SK-N-SH (cell line): Measurements from ENCODE around the gene PTS.

Experiments used
- CHD2 ChIP-seq: fragments of 150-350 bp; IDR thresholded peaks from 2 replicates; pipeline ENCODE4 v1.6.1; 2018; ENCODE audit warnings: low read length; ENCODE audit not compliant: partially characterized antibody
- EP300 ChIP-seq, 2 experiments: IDR thresholded peaks; 2 replicates each; pipeline versions ENCODE4 v1.4.0 to v1.6.1; 2012; ENCODE audit warnings: borderline replicate concordance in 1 of 2, low read depth in 1 of 2, low read length in 1 of 2
- JUND ChIP-seq: IDR thresholded peaks from 2 replicates; pipeline ENCODE4 v1.4.0; 2012
- MXI1 ChIP-seq: IDR thresholded peaks from 2 replicates; pipeline ENCODE4 v1.6.1; 2012; ENCODE audit warnings: mild to moderate bottlenecking, low read depth, low read length, improper control_type of control experiment
- POLR2AphosphoS5 ChIP-seq: IDR thresholded peaks from 2 replicates; pipeline ENCODE4 v1.6.1; 2012; ENCODE audit warnings: low read depth, low read length
- SIN3A ChIP-seq: IDR thresholded peaks from 2 replicates; pipeline ENCODE4 v1.6.1; 2012; ENCODE audit warnings: low read depth, mild to moderate bottlenecking, low read length, moderate library complexity, borderline replicate concordance
- USF2 ChIP-seq: fragments of 150-350 bp; IDR thresholded peaks from 2 replicates; pipeline ENCODE4 v1.6.1; 2017; ENCODE audit warnings: antibody characterized with exemption, low read length, low read depth, borderline replicate concordance
- YY1 ChIP-seq: IDR thresholded peaks from 2 replicates; pipeline ENCODE4 v1.4.0; 2012; ENCODE audit warnings: low read depth, mild to moderate bottlenecking
- TF ChIP-seq, protein P1 (sequence below): fragments of 200-600 bp; sonication (generic); IDR thresholded peaks from 2 replicates; pipeline ENCODE4 v1.6.1; 2017; ENCODE audit warnings: antibody characterized with exemption, mild to moderate bottlenecking, moderate library complexity
- TF ChIP-seq, protein P2 (sequence below): IDR thresholded peaks from 2 replicates; pipeline ENCODE4; 2012
- TF ChIP-seq, protein P3 (sequence below): IDR thresholded peaks from 2 replicates; pipeline ENCODE4 v1.6.1; 2012; ENCODE audit warnings: mild to moderate bottlenecking, low read depth, low read length, moderate library complexity
- TF ChIP-seq, protein P4 (sequence below): IDR thresholded peaks from 2 replicates; pipeline ENCODE4 v1.4.0; 2012; ENCODE audit warnings: low read depth
- TF ChIP-seq, protein P5 (sequence below): IDR thresholded peaks from 2 replicates; pipeline ENCODE4 v1.4.0; 2012; ENCODE audit warnings: low read depth, borderline replicate concordance

DNA sequence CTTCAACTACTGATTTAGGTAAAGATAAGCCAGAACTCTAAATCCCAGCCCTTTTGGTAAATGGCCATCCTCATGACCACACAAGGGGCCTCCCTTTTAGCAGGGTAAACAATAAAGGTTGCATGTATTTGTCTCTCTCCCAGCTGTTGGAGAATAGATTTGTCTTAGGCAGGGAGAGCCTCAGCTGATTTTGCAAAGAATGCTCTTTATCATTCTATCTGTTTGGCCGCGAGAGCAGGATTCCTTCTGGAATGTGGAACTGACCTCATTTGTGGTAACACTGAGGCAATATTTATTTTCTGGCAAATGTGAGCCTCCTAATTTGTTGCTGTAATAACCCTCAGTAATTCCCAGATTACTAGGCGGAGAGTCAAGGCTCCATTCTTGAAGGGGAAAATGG, 15.3 kb downstream of the PTS start:
- no peak for TF ChIP-seq YY1
- TF ChIP-seq POLR2AphosphoS5 = no peak
- TF ChIP-seq, protein P1, sequence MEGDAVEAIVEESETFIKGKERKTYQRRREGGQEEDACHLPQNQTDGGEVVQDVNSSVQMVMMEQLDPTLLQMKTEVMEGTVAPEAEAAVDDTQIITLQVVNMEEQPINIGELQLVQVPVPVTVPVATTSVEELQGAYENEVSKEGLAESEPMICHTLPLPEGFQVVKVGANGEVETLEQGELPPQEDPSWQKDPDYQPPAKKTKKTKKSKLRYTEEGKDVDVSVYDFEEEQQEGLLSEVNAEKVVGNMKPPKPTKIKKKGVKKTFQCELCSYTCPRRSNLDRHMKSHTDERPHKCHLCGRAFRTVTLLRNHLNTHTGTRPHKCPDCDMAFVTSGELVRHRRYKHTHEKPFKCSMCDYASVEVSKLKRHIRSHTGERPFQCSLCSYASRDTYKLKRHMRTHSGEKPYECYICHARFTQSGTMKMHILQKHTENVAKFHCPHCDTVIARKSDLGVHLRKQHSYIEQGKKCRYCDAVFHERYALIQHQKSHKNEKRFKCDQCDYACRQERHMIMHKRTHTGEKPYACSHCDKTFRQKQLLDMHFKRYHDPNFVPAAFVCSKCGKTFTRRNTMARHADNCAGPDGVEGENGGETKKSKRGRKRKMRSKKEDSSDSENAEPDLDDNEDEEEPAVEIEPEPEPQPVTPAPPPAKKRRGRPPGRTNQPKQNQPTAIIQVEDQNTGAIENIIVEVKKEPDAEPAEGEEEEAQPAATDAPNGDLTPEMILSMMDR = no peak
- TF ChIP-seq, protein P2, sequence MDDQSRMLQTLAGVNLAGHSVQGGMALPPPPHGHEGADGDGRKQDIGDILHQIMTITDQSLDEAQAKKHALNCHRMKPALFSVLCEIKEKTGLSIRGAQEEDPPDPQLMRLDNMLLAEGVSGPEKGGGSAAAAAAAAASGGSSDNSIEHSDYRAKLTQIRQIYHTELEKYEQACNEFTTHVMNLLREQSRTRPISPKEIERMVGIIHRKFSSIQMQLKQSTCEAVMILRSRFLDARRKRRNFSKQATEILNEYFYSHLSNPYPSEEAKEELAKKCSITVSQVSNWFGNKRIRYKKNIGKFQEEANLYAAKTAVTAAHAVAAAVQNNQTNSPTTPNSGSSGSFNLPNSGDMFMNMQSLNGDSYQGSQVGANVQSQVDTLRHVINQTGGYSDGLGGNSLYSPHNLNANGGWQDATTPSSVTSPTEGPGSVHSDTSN = no peak
- TF ChIP-seq, protein P3, sequence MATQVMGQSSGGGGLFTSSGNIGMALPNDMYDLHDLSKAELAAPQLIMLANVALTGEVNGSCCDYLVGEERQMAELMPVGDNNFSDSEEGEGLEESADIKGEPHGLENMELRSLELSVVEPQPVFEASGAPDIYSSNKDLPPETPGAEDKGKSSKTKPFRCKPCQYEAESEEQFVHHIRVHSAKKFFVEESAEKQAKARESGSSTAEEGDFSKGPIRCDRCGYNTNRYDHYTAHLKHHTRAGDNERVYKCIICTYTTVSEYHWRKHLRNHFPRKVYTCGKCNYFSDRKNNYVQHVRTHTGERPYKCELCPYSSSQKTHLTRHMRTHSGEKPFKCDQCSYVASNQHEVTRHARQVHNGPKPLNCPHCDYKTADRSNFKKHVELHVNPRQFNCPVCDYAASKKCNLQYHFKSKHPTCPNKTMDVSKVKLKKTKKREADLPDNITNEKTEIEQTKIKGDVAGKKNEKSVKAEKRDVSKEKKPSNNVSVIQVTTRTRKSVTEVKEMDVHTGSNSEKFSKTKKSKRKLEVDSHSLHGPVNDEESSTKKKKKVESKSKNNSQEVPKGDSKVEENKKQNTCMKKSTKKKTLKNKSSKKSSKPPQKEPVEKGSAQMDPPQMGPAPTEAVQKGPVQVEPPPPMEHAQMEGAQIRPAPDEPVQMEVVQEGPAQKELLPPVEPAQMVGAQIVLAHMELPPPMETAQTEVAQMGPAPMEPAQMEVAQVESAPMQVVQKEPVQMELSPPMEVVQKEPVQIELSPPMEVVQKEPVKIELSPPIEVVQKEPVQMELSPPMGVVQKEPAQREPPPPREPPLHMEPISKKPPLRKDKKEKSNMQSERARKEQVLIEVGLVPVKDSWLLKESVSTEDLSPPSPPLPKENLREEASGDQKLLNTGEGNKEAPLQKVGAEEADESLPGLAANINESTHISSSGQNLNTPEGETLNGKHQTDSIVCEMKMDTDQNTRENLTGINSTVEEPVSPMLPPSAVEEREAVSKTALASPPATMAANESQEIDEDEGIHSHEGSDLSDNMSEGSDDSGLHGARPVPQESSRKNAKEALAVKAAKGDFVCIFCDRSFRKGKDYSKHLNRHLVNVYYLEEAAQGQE = no peak
- TF ChIP-seq SIN3A = no peak
- no peak for TF ChIP-seq USF2
- TF ChIP-seq, protein P4, sequence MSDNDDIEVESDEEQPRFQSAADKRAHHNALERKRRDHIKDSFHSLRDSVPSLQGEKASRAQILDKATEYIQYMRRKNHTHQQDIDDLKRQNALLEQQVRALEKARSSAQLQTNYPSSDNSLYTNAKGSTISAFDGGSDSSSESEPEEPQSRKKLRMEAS = no peak
- TF ChIP-seq JUND = no peak
- no peak for TF ChIP-seq CHD2
- no peak for TF ChIP-seq EP300 (IDR thresholded peaks at IDR 0.05; ENCODE audit: borderline replicate concordance in 1 of 2, low read depth in 1 of 2, low read length in 1 of 2)
- TF ChIP-seq MXI1 = no peak
- TF ChIP-seq, protein P5, sequence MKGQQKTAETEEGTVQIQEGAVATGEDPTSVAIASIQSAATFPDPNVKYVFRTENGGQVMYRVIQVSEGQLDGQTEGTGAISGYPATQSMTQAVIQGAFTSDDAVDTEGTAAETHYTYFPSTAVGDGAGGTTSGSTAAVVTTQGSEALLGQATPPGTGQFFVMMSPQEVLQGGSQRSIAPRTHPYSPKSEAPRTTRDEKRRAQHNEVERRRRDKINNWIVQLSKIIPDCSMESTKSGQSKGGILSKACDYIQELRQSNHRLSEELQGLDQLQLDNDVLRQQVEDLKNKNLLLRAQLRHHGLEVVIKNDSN = no peak
